ENCODE measurements around the gene KRTAP4-7. TPM values are rescaled to one million over a fixed set of nuclear protein-coding genes. Genes with fewer than 3 reads are reported as not detected.
"Not testable (repeated sequence)": the region's sequence is repeated elsewhere in the genome, so short reads cannot be mapped to it uniquely, and the experiment has no call there.

The KRTAP4-7 gene
- total RNA-seq, 2 experiments from 2014 or later = not detected

DNA sequence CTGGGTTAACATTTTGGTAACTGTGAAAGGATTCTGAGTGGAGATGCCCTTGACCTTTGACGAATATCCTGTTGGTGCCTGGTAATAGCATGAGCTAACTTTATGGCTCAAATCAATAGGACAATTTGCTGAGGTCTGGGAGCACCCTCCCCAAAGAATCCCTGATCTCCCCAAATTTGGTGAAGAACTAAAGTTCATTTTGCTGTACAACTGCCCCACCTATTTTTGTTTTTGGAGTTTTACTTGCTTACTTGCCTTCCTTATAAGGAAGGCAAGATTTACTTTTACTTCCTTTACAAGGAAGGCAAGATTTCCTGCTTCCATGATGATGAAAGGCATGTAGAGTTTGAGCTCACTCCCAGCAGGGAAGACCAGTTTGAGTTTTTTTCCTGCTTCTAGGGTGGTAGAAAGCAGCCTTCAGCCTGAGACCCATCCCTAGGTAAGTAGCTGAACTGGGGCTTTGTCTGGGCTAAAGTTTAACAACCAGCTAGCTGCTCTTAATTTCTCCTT lies 24.0 kb downstream of the KRTAP4-7 start:
- ChIA-PET CTCF (ENCODE audit: unreplicated experiment) (no interaction called here), POLR2A (no interaction called here)
- Histone ChIP-seq H3K27ac (ENCODE audit: low read depth, low read length, poor library complexity, severe bottlenecking) (no peak overlapping the region), H3K9me3 (ENCODE audit: low read length) (0 out of 2 replicates have a peak, but pooled peaks cover 19% of the 10 kb centered on the region), H3K9me2 (ENCODE audit: insufficient read depth, low read length) (no peaks in the 10 kb centered on the region), H2AFZ (ENCODE audit: low read length) (no peak overlapping the region), H3K4me2 (ENCODE audit: low read length) (no peak overlapping the region), H3K4me3 (ENCODE audit: low read depth, low read length, poor library complexity, severe bottlenecking) (no peak overlapping the region), H3K4me1 (ENCODE audit: insufficient read depth, low read length, poor library complexity, severe bottlenecking) (no peaks in the 10 kb centered on the region), H3K79me2 (ENCODE audit: insufficient read depth, low read depth, low read length) (no peaks in the 10 kb centered on the region), H4K20me1 (ENCODE audit: insufficient read depth, low read length) (no peaks in the 10 kb centered on the region), H3K36me3 (ENCODE audit: insufficient read depth, low read length) (no peaks in the 10 kb centered on the region)
- intact Hi-C loops (cut with micrococcal nuclease; ENCODE audit: unreplicated experiment) = no loop called here
- BruUV-seq (replicated peaks) = no TSS peak
- TF ChIP-seq EZH2phosphoT487 (IDR thresholded peaks at IDR 0.05; ENCODE audit: borderline replicate concordance, low read depth, low read length) = no peak
- TF ChIP-seq CTCF (conservative IDR thresholded peaks at IDR 0.05; ENCODE audit: low read length) = no peak
- DNase-seq (ENCODE audit: low spot score) = no peak

DNA sequence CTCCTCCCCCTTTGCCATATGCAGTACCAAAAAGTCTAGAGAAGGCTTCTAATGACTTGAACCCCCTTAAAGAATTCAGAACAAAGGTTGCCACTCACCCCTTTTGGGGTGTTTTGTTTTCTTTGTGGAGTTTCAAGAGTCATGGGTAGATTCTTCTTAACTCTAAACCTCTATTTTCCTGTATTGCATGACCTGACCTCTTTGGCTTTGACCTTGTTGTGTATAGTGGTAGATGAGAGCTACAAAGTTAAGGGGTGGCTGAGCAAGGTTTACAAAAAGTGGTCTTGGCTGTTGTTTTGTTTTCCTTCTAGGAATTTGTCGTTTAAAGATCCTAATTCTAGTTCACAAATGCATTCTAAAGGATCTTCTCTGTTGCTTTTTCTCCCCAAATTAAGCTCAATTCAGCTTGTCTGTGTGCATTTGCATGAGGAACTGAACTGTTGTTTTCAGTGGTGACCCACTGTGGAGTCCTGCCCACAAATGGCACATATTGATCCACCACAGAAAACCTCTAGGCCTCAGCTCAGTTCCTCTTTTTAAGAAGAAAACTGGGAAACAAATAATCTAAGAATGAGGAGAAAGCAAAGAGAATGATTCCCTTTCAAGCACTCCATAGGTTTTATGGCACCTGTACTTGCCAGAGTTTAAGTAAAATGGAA lies 24.9 kb downstream of the KRTAP4-7 start:
- H3K9me2 ChIP-seq (ENCODE audit: insufficient read depth, low read length); DNase-seq (ENCODE audit: low spot score); intact Hi-C loops (cut with micrococcal nuclease; ENCODE audit: unreplicated experiment); H3K4me3 ChIP-seq (ENCODE audit: low read depth, low read length, poor library complexity, severe bottlenecking); H3K4me2 ChIP-seq (ENCODE audit: low read length); H3K36me3 ChIP-seq (ENCODE audit: insufficient read depth, low read length); H4K20me1 ChIP-seq (ENCODE audit: insufficient read depth, low read length); H2AFZ ChIP-seq (ENCODE audit: low read length); CTCF ChIA-PET (ENCODE audit: unreplicated experiment); H3K27ac ChIP-seq (ENCODE audit: low read depth, low read length, poor library complexity, severe bottlenecking); H3K4me1 ChIP-seq (ENCODE audit: insufficient read depth, low read length, poor library complexity, severe bottlenecking); POLR2A ChIA-PET; H3K79me2 ChIP-seq (ENCODE audit: insufficient read depth, low read depth, low read length); BruUV-seq (replicated peaks): not testable (repeated sequence)
- H3K9me3 ChIP-seq (ENCODE audit: low read length) = 0 out of 2 replicates have a peak, but pooled peaks cover 23% of the 10 kb centered on the region

GRCh38 chr17:41111151-41111885 lies 27.4 kb downstream of the KRTAP4-7 start:
- no peak for TF ChIP-seq CTCF (conservative IDR thresholded peaks at IDR 0.05; ENCODE audit: low read length)
- TF ChIP-seq EZH2phosphoT487 (IDR thresholded peaks at IDR 0.05; ENCODE audit: borderline replicate concordance, low read depth, low read length) = no peak
- Histone ChIP-seq H3K4me2 (ENCODE audit: low read length) (no peak overlapping the region), H3K4me3 (ENCODE audit: low read depth, low read length, poor library complexity, severe bottlenecking) (no peak overlapping the region), H3K9me3 (ENCODE audit: low read length) (0 out of 2 replicates have a peak, but pooled peaks cover 23% of the 10 kb centered on the region), H3K4me1 (ENCODE audit: insufficient read depth, low read length, poor library complexity, severe bottlenecking) (peaks cover 1% of the 10 kb centered on the region), H3K9me2 (ENCODE audit: insufficient read depth, low read length) (no peaks in the 10 kb centered on the region), H2AFZ (ENCODE audit: low read length) (no peak overlapping the region), H3K27ac (ENCODE audit: low read depth, low read length, poor library complexity, severe bottlenecking) (no peak overlapping the region), H3K36me3 (ENCODE audit: insufficient read depth, low read length) (no peaks in the 10 kb centered on the region), H4K20me1 (ENCODE audit: insufficient read depth, low read length) (no peaks in the 10 kb centered on the region), H3K79me2 (ENCODE audit: insufficient read depth, low read depth, low read length) (no peaks in the 10 kb centered on the region)
- intact Hi-C loops (cut with micrococcal nuclease; ENCODE audit: unreplicated experiment) = no loop called here
- CTCF ChIA-PET (ENCODE audit: unreplicated experiment) = no interaction called here
- POLR2A ChIA-PET = no interaction called here
- DNase-seq (ENCODE audit: low spot score) = no peak
- no TSS peak for BruUV-seq (replicated peaks)

Measured in OCI-LY7 (cell line).